H1 (cell line): Measurements from ENCODE around the gene CCL22. TPM values are rescaled to one million over a fixed set of nuclear protein-coding genes. Genes with fewer than 3 reads are reported as not detected.

Experiments used
- GTF2F1 ChIP-seq: IDR thresholded peaks from 2 replicates; pipeline ENCODE4 v1.6.1; 2012; ENCODE audit warnings: low read depth, low read length, improper control_type of control experiment, borderline replicate concordance
- HDAC2 ChIP-seq, 2 experiments: fragments of 300-600 bp in 1 of 2; sonication (generic) in 1 of 2; IDR thresholded peaks; 2 replicates each; pipeline ENCODE4 v1.6.1; 2011 to 2012; ENCODE audit warnings: low read depth in 2 of 2, low read length in 2 of 2, mild to moderate bottlenecking in 2 of 2, moderate library complexity in 2 of 2, borderline replicate concordance in 1 of 2, inconsistent platforms in 1 of 2
- MAFK ChIP-seq: IDR thresholded peaks from 2 replicates; pipeline ENCODE4 v1.6.1; 2012; ENCODE audit warnings: low read depth, mild to moderate bottlenecking, improper control_type of control experiment, low read length
- RFX5 ChIP-seq: IDR thresholded peaks from 2 replicates; pipeline ENCODE4 v1.6.1; 2011; ENCODE audit warnings: low read depth, low read length, improper control_type of control experiment, borderline replicate concordance
- SIN3A ChIP-seq, 2 experiments: IDR thresholded peaks in 1 of 2; conservative IDR thresholded peaks in 1 of 2; 2 replicates each; pipeline ENCODE4 v1.6.1; 2011 to 2012; ENCODE audit warnings: low read length in 2 of 2, improper control_type of control experiment in 1 of 2, low read depth in 1 of 2, mild to moderate bottlenecking in 1 of 2
- SIX5 ChIP-seq: IDR thresholded peaks from 2 replicates; pipeline ENCODE4 v1.6.1; 2011; ENCODE audit warnings: mild to moderate bottlenecking, low read depth, low read length
- SP1 ChIP-seq: IDR thresholded peaks from 2 replicates; pipeline ENCODE4 v1.6.1; 2011; ENCODE audit warnings: low read depth, low read length
- USF2 ChIP-seq: IDR thresholded peaks from 2 replicates; pipeline ENCODE4 v1.6.1; 2011; ENCODE audit warnings: low read length, improper control_type of control experiment
- polyA plus RNA-seq, 7 experiments: library from polyadenylated mRNA; depleted of rRNA in 3 of 7; stranded (reverse) in 5 of 7; unstranded in 2 of 7; fragments of >200 nt in 5 of 7; fragments of 200-250 nt in 2 of 7; gene quantifications; 1 replicate in 5 of 7; 2 replicates in 1 of 7; 4 replicates in 1 of 7; pipeline versions ENCODE4 v1.2.1 to v1.2.3, GENCODE V29; 2011 to 2013; ENCODE audit warnings: missing spikeins in 2 of 7, mixed read lengths in 2 of 7
- total RNA-seq: library from RNA; stranded (reverse); fragmentation: NEBNext Ultra II Directional; extraction: Animal tissue kit (Norgen Biotek cat#: 25700); gene quantifications from 2 replicates; pipeline ENCODE4 v1.2.1, GENCODE V29; 2021

Gene CCL22
- total and polyA plus RNA-seq, 2 of the 8 experiments (the other 6 are each of a cell fraction or from before 2014, with no cell fraction given): not detected

- TF ChIP-seq HDAC2 (IDR thresholded peaks at IDR 0.05; ENCODE audit: borderline replicate concordance in 1 of 2, low read depth in 2 of 2, low read length in 2 of 2): no peak
- TF ChIP-seq GTF2F1: no peak
- no peak for TF ChIP-seq MAFK
- TF ChIP-seq SP1: no peak
- TF ChIP-seq RFX5: no peak
- TF ChIP-seq USF2: no peak
- TF ChIP-seq SIX5: no peak
- no peak for TF ChIP-seq SIN3A (conservative IDR thresholded peaks at IDR 0.05 in 1 of 2, IDR thresholded peaks at IDR 0.05 in 1 of 2; ENCODE audit: low read depth in 1 of 2, low read length in 2 of 2)
These were observed 2.0 kb upstream of the CCL22 start (continued) for GRCh38 chr16:57356547-57356946.
